ENCODE measurements around the gene OR6M1.

The OR6M1 gene

DNA sequence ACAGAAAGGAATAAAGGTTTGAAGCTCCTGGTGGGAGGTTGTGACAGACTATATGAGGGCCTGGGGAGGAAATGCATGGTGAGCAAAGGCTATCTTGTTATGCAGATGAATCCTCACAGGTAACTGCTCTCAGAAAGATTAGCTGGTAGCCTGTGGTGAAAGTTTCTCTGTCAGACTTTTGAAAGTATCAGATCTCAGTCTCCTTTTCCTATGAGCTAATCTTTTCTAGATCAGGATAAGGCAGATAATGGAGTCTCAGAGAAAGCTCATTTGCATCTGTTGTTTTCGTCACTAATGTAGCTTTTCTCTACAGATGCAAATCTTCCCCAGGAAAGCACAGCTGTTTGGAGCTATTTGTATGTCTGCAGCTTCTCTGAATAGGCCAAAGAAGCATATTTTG, 30.9 kb downstream of the OR6M1 start:
- no peak for DNase-seq

- DNase-seq: no peak
These were observed 32.2 kb downstream of the OR6M1 start for GRCh38 chr11:123773959-123774358.

GRCh38 chr11:123773026-123773425, 33.1 kb downstream of the OR6M1 start:
- no peak for DNase-seq

DNA sequence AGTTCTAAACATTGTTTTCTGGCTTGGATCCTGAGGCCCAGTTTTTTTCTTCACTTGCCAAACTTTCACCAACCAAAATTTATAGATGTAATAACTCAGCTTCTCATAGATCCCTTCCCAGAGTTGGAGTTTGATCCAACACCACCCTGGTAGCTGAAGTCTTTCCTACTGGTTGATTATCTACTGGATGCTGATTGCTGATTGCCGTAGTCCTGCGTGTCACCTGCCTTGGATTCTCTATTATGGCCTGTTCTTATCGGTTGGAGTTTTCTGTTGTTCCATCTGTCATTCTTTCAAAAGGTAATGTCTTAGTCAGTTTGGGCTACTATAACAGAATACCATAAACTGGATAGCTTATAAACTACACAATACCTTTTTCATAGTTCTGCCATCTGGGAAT, 34.5 kb downstream of the OR6M1 start:
- no peak for DNase-seq

DNA sequence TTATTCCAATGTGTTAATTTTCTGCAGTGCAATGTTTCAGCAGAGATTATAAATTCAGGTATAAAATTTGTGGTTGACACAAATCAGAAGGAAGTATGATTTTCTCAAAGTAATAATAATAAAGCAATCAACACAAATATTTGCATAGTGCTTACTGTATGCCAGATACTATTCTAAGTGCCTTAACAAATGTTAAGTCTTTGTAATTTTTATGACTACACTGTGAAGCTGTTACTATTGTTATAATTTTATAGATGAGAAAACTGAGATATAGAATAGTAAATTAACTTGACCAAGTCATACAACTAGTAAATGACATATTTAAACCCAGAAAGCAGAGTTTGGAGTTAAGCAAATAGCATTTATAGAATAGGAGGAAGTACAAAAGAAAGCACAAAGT, 35.4 kb downstream of the OR6M1 start:
- no peak for DNase-seq

DNA sequence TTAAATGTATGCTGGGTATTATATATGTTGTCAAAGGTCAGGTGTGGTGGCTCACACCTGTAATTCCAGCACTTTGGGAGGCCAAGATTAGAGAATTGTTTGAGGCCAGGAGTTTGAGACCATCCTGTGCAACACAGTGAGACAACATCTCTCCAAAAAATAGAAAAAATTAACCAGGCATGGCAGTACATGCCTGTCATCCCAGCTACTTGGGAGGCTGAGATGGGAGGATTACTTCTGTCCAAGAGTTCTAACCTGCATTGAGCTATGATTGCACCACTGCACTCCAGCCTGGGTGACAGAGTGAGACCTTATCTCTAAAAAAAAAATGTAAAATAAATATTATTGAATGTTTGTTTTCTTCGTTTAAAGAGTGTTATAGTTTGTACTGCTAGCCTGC, 40.5 kb downstream of the OR6M1 start:
- no peak for DNase-seq

GRCh38 chr11:123762422-123762821, 43.7 kb downstream of the OR6M1 start:
- no peak for DNase-seq

GRCh38 chr11:123760894-123761293, 45.3 kb downstream of the OR6M1 start:
- no peak for DNase-seq

GRCh38 chr11:123757976-123758375, 48.2 kb downstream of the OR6M1 start:
- DNase-seq: no peak

GRCh38 chr11:123755813-123756212, 50.3 kb downstream of the OR6M1 start:
- DNase-seq: no peak

Data from KG1 (cell line).